NT2/D1 (cell line): Measurements from ENCODE around the gene GNAI1.

Source experiments
- DNase-seq: peaks from one replicate; pipeline ENCODE4 v3.0.0-alpha.2; 2011; ENCODE audit warnings: low read depth, low spot score
- H3K27me3 ChIP-seq: 2 replicates; pipeline ENCODE4 v1.6.0; 2011; ENCODE audit warnings: mild to moderate bottlenecking; ENCODE audit not compliant: insufficient read length, insufficient read depth
- H3K36me3 ChIP-seq: 2 replicates; pipeline ENCODE4 v1.6.1; 2011; ENCODE audit warnings: mild to moderate bottlenecking, low read length, mixed read lengths; ENCODE audit not compliant: insufficient read depth, insufficient read length
- H3K4me1 ChIP-seq: 2 replicates; pipeline ENCODE4 v1.5.1; 2011; ENCODE audit not compliant: insufficient read depth, insufficient read length
- H3K4me3 ChIP-seq: 2 replicates; pipeline ENCODE4 v1.5.1; 2011; ENCODE audit warnings: low read depth; ENCODE audit not compliant: insufficient read length
- H3K9ac ChIP-seq: 2 replicates; pipeline ENCODE4 v1.6.0; 2011; ENCODE audit warnings: low read depth; ENCODE audit not compliant: insufficient read length
- H3K9me3 ChIP-seq: 2 replicates; pipeline ENCODE4 v1.5.1; 2011; ENCODE audit warnings: mild to moderate bottlenecking, low read length; ENCODE audit not compliant: insufficient read depth
- SUZ12 ChIP-seq: IDR thresholded peaks from 2 replicates; pipeline ENCODE4 v1.6.1; 2011; ENCODE audit not compliant: insufficient read length, insufficient read depth; ENCODE audit errors: extremely low read depth
- YY1 ChIP-seq: IDR thresholded peaks from 2 replicates; pipeline ENCODE4 v1.6.1; 2011; ENCODE audit not compliant: insufficient read length, insufficient read depth
- ZNF274 ChIP-seq: IDR thresholded peaks from 2 replicates; pipeline ENCODE4 v1.6.1; 2011; ENCODE audit warnings: mild to moderate bottlenecking, low read depth, low read length

Gene GNAI1

GRCh38 chr7:80172387-80172786 is 37.8 kb downstream of the GNAI1 start:
- no peak for DNase-seq
- no peak overlapping the region for H3K4me3 ChIP-seq
- TF ChIP-seq SUZ12 (no peak), ZNF274 (no peak), YY1 (no peak)
- H3K27me3 ChIP-seq: no peaks in the 10 kb centered on the region
- H3K36me3 ChIP-seq: no peaks in the 10 kb centered on the region
- H3K4me1 ChIP-seq: no peaks in the 10 kb centered on the region
- no peak overlapping the region for H3K9ac ChIP-seq
- peaks cover 39% of the 10 kb centered on the region for H3K9me3 ChIP-seq

DNA sequence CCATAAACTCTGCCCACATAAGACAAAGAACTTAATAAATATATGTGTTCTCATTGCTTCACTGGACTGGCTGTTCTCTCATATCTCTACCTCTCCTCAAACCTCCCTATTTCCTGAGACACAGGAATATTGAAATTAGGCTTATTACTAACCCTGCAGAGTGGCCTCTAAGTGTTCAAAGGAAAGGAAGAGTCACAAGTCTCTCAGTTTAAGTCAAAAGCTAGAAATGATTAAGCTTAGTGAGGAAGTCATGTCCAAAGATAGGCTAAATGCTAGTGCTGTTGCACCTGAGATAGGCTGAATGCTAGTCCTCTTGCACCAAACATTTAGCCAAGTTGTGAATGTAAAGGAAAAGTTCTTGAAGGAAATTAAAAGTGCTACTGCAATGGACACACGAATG is 41.1 kb downstream of the GNAI1 start:
- H3K27me3 ChIP-seq: no peaks in the 10 kb centered on the region
- H3K4me3 ChIP-seq: no peak overlapping the region
- no peak for DNase-seq
- no peak for TF ChIP-seq YY1
- TF ChIP-seq SUZ12: no peak
- TF ChIP-seq ZNF274: no peak
- H3K9ac ChIP-seq: no peak overlapping the region
- peaks cover 21% of the 10 kb centered on the region for H3K9me3 ChIP-seq
- H3K4me1 ChIP-seq: no peaks in the 10 kb centered on the region
- no peaks in the 10 kb centered on the region for H3K36me3 ChIP-seq

DNA sequence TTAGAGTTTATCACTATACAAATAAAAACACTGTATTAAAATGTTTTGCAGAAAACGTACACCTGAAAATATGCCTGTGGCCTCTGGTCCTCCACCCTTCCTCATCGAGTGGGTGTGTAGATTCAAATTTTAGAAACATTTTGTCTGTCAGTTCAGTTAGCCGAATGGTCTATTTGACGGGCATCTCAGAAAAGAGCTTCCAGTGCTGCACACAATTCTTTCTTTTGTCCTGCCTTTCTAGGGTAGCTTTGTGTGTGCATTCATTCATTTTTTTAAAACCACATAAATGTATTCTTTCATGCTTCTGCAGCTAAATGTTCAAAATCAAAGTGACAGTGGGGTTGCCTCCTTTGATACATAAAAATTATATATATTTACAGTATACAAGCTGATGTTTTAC is 46.8 kb downstream of the GNAI1 start:
- no peaks in the 10 kb centered on the region for H3K4me1 ChIP-seq
- H3K36me3 ChIP-seq: no peaks in the 10 kb centered on the region
- H3K4me3 ChIP-seq: no peak overlapping the region
- no peak overlapping the region for H3K9ac ChIP-seq
- no peaks in the 10 kb centered on the region for H3K27me3 ChIP-seq
- no peak for DNase-seq
- peaks cover 9% of the 10 kb centered on the region for H3K9me3 ChIP-seq
- no peak for TF ChIP-seq YY1
- no peak for TF ChIP-seq SUZ12
- no peak for TF ChIP-seq ZNF274

- Histone ChIP-seq H3K9me3 (peaks cover 9% of the 10 kb centered on the region), H3K9ac (no peak overlapping the region), H3K4me3 (no peak overlapping the region), H3K36me3 (no peaks in the 10 kb centered on the region), H3K27me3 (no peaks in the 10 kb centered on the region), H3K4me1 (no peaks in the 10 kb centered on the region)
- DNase-seq: peak; percentile 28
- TF ChIP-seq ZNF274: no peak
- no peak for TF ChIP-seq YY1
- no peak for TF ChIP-seq SUZ12
Measured at GRCh38 chr7:80182630-80183276, 48.1 kb downstream of the GNAI1 start.

- DNase-seq: no peak
- no peak overlapping the region for H3K9ac ChIP-seq
- no peak overlapping the region for H3K4me3 ChIP-seq
- H3K27me3 ChIP-seq: no peaks in the 10 kb centered on the region
- H3K4me1 ChIP-seq: no peaks in the 10 kb centered on the region
- peaks cover 9% of the 10 kb centered on the region for H3K9me3 ChIP-seq
- H3K36me3 ChIP-seq: no peaks in the 10 kb centered on the region
- TF ChIP-seq SUZ12 (no peak), ZNF274 (no peak), YY1 (no peak)
Measured at GRCh38 chr7:80183351-80183750, 48.7 kb downstream of the GNAI1 start.

- DNase-seq: no peak
- H3K36me3 ChIP-seq: no peaks in the 10 kb centered on the region
- H3K4me1 ChIP-seq: no peaks in the 10 kb centered on the region
- H3K9ac ChIP-seq: no peak overlapping the region
- H3K9me3 ChIP-seq: peaks cover 9% of the 10 kb centered on the region
- no peak overlapping the region for H3K4me3 ChIP-seq
- no peaks in the 10 kb centered on the region for H3K27me3 ChIP-seq
- TF ChIP-seq YY1: no peak
- TF ChIP-seq SUZ12: no peak
- no peak for TF ChIP-seq ZNF274
Measured at GRCh38 chr7:80183900-80184685, 49.5 kb downstream of the GNAI1 start.

DNA sequence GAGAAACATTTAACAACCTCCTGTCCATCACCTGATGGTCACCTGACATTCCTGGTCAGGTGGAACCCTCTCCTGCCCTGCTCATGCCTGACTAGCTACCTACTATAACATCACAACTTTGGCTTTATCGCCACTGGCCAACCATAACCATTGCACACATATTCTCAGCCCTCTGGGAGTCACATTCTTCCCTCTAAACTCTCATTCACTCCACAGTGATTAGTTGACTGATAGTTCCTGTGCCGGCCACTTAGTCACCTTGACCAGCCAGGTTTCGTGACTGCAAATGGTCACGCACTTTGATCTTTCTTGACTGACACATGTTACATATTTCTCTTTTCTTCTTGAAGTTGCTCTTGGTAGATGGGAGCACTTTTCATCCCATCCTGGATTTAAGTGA is 50.1 kb downstream of the GNAI1 start:
- Histone ChIP-seq H3K36me3 (no peaks in the 10 kb centered on the region), H3K4me3 (no peak overlapping the region), H3K27me3 (no peaks in the 10 kb centered on the region), H3K4me1 (no peaks in the 10 kb centered on the region), H3K9ac (no peak overlapping the region), H3K9me3 (peaks cover 9% of the 10 kb centered on the region)
- no peak for DNase-seq
- no peak for TF ChIP-seq SUZ12

DNA sequence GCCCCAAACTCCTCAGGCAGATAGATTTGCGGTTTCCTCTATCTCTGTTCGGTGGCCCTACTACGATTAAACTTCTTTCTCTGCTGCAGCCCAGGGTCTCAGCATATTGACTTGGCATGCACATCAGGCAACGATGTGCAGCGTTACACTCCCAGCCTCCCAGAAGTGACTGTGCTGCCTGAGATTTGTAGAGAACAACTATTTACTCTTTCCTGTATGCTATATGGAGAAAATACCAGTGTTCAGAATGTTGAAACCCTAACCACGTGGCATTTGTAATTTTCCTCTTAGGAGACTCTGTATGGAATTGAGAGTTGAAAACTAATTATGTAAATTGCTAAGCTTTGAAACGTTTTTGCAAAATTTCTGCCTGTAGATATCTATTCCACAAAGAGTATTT is 50.9 kb downstream of the GNAI1 start:
- Histone ChIP-seq H3K36me3 (no peaks in the 10 kb centered on the region), H3K9me3 (peaks cover 9% of the 10 kb centered on the region), H3K4me1 (no peaks in the 10 kb centered on the region), H3K27me3 (no peaks in the 10 kb centered on the region), H3K4me3 (no peak overlapping the region), H3K9ac (no peak overlapping the region)
- DNase-seq: no peak
- TF ChIP-seq ZNF274 (no peak), SUZ12 (no peak), YY1 (no peak)
